Kidney epithelial cell (primary cell): ENCODE results near the gene GPR158. TPM values are rescaled to one million over a fixed set of nuclear protein-coding genes. Genes with fewer than 3 reads are reported as not detected.

Experiments
- DNase-seq: peaks from one replicate; pipeline ENCODE4 v3.0.0-alpha.2; 2010; ENCODE audit warnings: low read depth
- H3K27me3 ChIP-seq: 2 replicates; pipeline ENCODE4 v1.6.0; 2011; ENCODE audit warnings: low read length; ENCODE audit not compliant: control insufficient read depth, insufficient read depth
- H3K36me3 ChIP-seq: 2 replicates; pipeline ENCODE4 v1.5.1; 2011; ENCODE audit warnings: low read length; ENCODE audit not compliant: control insufficient read depth, insufficient read depth
- H3K4me3 ChIP-seq: 2 replicates; pipeline ENCODE4 v1.5.1; 2011; ENCODE audit warnings: low read depth, mild to moderate bottlenecking, control low read depth, low read length
- CTCF ChIP-seq: IDR thresholded peaks from 2 replicates; pipeline ENCODE4 v1.5.1; 2011; ENCODE audit warnings: mild to moderate bottlenecking, moderate library complexity, low read length, control low read depth, inconsistent platforms; ENCODE audit not compliant: insufficient read depth, poor library complexity, severe bottlenecking
- total RNA-seq: library from RNA; depleted of rRNA; stranded (reverse); fragments of >200 nt; gene quantifications from 2 replicates; pipeline ENCODE4 v1.2.3, GENCODE V29; 2015

Gene GPR158
- total RNA-seq: not detected in 2 replicates

- Histone ChIP-seq H3K36me3 (no peaks in the 10 kb centered on the region), H3K27me3 (peaks cover 33% of the 10 kb centered on the region), H3K4me3 (peak within 1 kb of the TSS; percentile 57)
- no peak for TF ChIP-seq CTCF
- peak; percentile 77 for DNase-seq
Measured at GRCh38 chr10:25174461-25175230, at the start of gene GPR158. TSS of gene GPR158 (plus strand) at chr10:25175001. CDS start at chr10:25175421, 420 bp downstream.

- H3K4me3 ChIP-seq: no peak overlapping the region
- DNase-seq: peak; percentile 4
- H3K27me3 ChIP-seq: no peaks in the 10 kb centered on the region
- TF ChIP-seq CTCF: no peak
- H3K36me3 ChIP-seq: no peaks in the 10 kb centered on the region
Measured at GRCh38 chr10:25125201-25125611, 49.6 kb upstream of the GPR158 start.

GRCh38 chr10:25129592-25129991, 45.2 kb upstream of the GPR158 start:
- DNase-seq: no peak
- Histone ChIP-seq H3K36me3 (no peaks in the 10 kb centered on the region), H3K27me3 (no peaks in the 10 kb centered on the region), H3K4me3 (no peak overlapping the region)
- no peak for TF ChIP-seq CTCF

- Histone ChIP-seq H3K4me3 (no peak overlapping the region), H3K36me3 (no peaks in the 10 kb centered on the region), H3K27me3 (no peaks in the 10 kb centered on the region)
- no peak for DNase-seq
- TF ChIP-seq CTCF: no peak
Measured at GRCh38 chr10:25130906-25131305, 43.9 kb upstream of the GPR158 start.

- no peak for DNase-seq
- no peak for TF ChIP-seq CTCF
- no peaks in the 10 kb centered on the region for H3K27me3 ChIP-seq
Measured at GRCh38 chr10:25142116-25142864, 32.5 kb upstream of the GPR158 start.

More at GRCh38 chr10:25142116-25142864, 32.5 kb upstream of the GPR158 start:
- Histone ChIP-seq H3K36me3 (no peaks in the 10 kb centered on the region), H3K4me3 (no peak overlapping the region)
